ENCODE measurements around the gene USP43. TPM values are rescaled to one million over a fixed set of nuclear protein-coding genes. Genes with fewer than 3 reads are reported as not detected.

USP43 gene
- total and polyA plus RNA-seq, 10 of the 15 experiments (the other 5 are each of a cell fraction or from before 2014, with no cell fraction given) = 0.94 TPM; not detected in 9

- no peak for TF ChIP-seq ETV6 (conservative IDR thresholded peaks at IDR 0.05 in 1 of 2, IDR thresholded peaks at IDR 0.05 in 1 of 2; ENCODE audit: borderline replicate concordance in 1 of 2, low read depth in 1 of 2)
- TF ChIP-seq, protein P1, sequence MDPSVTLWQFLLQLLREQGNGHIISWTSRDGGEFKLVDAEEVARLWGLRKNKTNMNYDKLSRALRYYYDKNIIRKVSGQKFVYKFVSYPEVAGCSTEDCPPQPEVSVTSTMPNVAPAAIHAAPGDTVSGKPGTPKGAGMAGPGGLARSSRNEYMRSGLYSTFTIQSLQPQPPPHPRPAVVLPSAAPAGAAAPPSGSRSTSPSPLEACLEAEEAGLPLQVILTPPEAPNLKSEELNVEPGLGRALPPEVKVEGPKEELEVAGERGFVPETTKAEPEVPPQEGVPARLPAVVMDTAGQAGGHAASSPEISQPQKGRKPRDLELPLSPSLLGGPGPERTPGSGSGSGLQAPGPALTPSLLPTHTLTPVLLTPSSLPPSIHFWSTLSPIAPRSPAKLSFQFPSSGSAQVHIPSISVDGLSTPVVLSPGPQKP (IDR thresholded peaks at IDR 0.05; ENCODE audit: low read depth, low read length) = no peak
- TF ChIP-seq, protein P2, sequence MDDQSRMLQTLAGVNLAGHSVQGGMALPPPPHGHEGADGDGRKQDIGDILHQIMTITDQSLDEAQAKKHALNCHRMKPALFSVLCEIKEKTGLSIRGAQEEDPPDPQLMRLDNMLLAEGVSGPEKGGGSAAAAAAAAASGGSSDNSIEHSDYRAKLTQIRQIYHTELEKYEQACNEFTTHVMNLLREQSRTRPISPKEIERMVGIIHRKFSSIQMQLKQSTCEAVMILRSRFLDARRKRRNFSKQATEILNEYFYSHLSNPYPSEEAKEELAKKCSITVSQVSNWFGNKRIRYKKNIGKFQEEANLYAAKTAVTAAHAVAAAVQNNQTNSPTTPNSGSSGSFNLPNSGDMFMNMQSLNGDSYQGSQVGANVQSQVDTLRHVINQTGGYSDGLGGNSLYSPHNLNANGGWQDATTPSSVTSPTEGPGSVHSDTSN (IDR thresholded peaks at IDR 0.05; ENCODE audit: insufficient replicate concordance, low read depth, low read length) = no peak
- no peak for TF ChIP-seq IRF4 (IDR thresholded peaks at IDR 0.05; ENCODE audit: low read depth, low read length)
- TF ChIP-seq FOXK2 (IDR thresholded peaks at IDR 0.05) = no peak
Observed at GRCh38 chr17:9729735-9730420, 84.6 kb downstream of the USP43 start (continued).

DNA sequence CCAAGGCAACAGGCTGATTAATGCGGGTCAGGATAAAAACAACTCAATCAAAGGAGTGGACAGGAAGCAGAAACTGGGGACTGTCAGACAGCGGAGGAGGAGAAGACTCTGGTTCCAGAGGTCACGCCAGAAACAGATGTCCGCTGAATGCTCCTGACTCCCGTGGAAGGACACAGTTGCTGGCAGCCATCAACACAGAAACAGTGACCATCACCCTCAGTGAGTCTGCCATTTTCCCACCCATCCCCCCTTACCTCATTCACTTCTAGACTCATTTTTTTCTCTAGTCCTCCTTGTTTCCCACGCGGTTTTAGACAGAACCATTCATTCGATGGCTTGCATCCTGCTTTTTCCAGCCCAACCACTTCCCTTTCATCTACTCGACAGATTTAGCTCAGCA, 105.2 kb downstream of the USP43 start:
- in situ Hi-C loops (cut with MboI) = loop anchor here (5.0 kb wide), 1 partner anchor 48 kb away; no protein-coding TSS in a partner anchor
- no peak for TF ChIP-seq ETV6 (conservative IDR thresholded peaks at IDR 0.05 in 1 of 2, IDR thresholded peaks at IDR 0.05 in 1 of 2; ENCODE audit: borderline replicate concordance in 1 of 2, low read depth in 1 of 2)
- no peak for TF ChIP-seq IKZF1 (conservative IDR thresholded peaks at IDR 0.05)
- TF ChIP-seq, protein P3, sequence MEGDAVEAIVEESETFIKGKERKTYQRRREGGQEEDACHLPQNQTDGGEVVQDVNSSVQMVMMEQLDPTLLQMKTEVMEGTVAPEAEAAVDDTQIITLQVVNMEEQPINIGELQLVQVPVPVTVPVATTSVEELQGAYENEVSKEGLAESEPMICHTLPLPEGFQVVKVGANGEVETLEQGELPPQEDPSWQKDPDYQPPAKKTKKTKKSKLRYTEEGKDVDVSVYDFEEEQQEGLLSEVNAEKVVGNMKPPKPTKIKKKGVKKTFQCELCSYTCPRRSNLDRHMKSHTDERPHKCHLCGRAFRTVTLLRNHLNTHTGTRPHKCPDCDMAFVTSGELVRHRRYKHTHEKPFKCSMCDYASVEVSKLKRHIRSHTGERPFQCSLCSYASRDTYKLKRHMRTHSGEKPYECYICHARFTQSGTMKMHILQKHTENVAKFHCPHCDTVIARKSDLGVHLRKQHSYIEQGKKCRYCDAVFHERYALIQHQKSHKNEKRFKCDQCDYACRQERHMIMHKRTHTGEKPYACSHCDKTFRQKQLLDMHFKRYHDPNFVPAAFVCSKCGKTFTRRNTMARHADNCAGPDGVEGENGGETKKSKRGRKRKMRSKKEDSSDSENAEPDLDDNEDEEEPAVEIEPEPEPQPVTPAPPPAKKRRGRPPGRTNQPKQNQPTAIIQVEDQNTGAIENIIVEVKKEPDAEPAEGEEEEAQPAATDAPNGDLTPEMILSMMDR (IDR thresholded peaks at IDR 0.05 in 2 of 3, conservative IDR thresholded peaks at IDR 0.05 in 1 of 3; ENCODE audit: control insufficient read depth in 2 of 3, extremely low read depth in 1 of 3, insufficient read depth in 1 of 3, low read depth in 3 of 3, low read length in 3 of 3) = no peak
- ChIA-PET RAD21 (ENCODE audit: unreplicated experiment) (no interaction called here), SMC1A (ENCODE audit: uncharacterized antibody, unreplicated experiment) (no interaction called here), POLR2A (no interaction called here), CTCF (interaction anchor here (0.6 to 2.0 kb wide), 2 partner anchors 18 to 497 kb away, joined by 3 to 10 read pairs; no protein-coding TSS in a partner anchor)
- intact Hi-C loops (cut with micrococcal nuclease; ENCODE audit: unreplicated experiment) = no loop called here
- no peak overlapping the region for H2AFZ ChIP-seq (ENCODE audit: control insufficient read depth, low read depth, low read length)
- no peak overlapping the region for H3K27ac ChIP-seq (ENCODE audit: control insufficient read depth, insufficient read depth)
- no peaks in the 10 kb centered on the region for H3K27me3 ChIP-seq (replicated peaks in 1 of 2; ENCODE audit: control insufficient read depth in 2 of 2, insufficient read depth in 2 of 2, low read length in 1 of 2)
- WGBS (ENCODE audit: insufficient coverage, insufficient replicate concordance, low lambda C conversion rate, missing lambda C conversion rate) = 26% methylated on average over 9 of the region's 9 CpGs
- no peaks in the 10 kb centered on the region for H3K36me3 ChIP-seq (ENCODE audit: control insufficient read depth in 2 of 2, insufficient read depth in 2 of 2, low read length in 1 of 2)
- no peaks in the 10 kb centered on the region for H3K9me3 ChIP-seq (replicated peaks; ENCODE audit: control insufficient read depth, insufficient read depth, low read length)
- FAIRE-seq (no peak), ATAC-seq (no peak), DNase-seq (ENCODE audit: low read depth, low spot score) (no peak)
- H3K4me1 ChIP-seq (ENCODE audit: control insufficient read depth, insufficient read depth, low read length) = no peaks in the 10 kb centered on the region
- no peak overlapping the region for H3K9ac ChIP-seq (ENCODE audit: control insufficient read depth, insufficient read depth, low read length)
- no peaks in the 10 kb centered on the region for H3K79me2 ChIP-seq (ENCODE audit: control insufficient read depth, insufficient read depth, low read length)
- H3K4me3 ChIP-seq = no peak overlapping the region
- no TSS peak for BruUV-seq (replicated peaks)
- H4K20me1 ChIP-seq (ENCODE audit: control insufficient read depth, insufficient read depth) = no peaks in the 10 kb centered on the region
- H3K4me2 ChIP-seq (ENCODE audit: control insufficient read depth, insufficient read depth) = no peak overlapping the region
